NCI-H446 treated with DMSO at 0.1 percent for 48 hours (cell line): Measurements from ENCODE around the gene PUM2.

Experiments
- DNase-seq: peaks from one replicate; lab custom pipeline; 2025; lab: John Stamatoyannopoulos, UW

PUM2 gene

DNA sequence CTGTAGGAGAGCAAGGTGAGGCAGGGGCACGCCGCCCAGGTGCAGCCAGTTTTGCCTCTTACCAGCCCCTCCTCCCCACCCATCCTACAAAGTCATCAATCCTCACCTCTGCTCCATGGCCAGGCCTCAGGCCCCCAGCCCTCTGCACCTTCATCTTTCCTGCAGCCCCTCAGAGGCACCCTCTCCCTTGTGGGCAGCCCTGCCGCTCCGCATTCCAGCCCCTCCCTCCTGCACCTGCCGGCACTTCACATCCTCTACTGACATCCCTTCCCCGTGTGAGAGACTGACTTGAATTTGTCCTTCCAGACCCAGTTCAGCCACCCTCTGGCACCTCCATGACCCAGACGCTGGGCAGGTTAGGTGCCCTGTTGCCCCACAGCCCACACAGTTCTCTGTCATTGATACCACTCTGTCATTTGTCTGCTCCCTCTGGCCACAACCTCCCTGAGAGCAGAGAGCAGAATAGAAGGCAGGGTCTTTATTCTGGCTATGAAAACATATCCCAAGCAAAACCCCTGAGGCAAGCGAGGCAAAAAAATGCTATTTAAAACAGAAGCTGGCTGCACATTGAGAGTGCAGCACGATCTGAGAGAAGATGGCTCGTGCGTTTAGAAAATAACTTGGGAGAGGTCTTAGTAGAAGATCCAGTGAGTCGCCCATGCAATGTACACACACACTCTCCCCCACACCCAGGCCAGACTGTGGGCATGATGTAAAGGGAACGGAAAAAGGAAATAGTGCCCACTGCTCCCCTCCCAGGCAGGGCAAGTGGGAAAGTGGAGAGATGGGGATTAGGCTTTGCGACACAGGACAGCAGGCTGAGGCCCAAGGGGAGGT lies 151.6 kb downstream of the PUM2 start:
- DNase-seq: no peak
